K562 (cell line): ENCODE results near the gene BCAS1. TPM values are rescaled to one million over a fixed set of nuclear protein-coding genes. Genes with fewer than 3 reads are reported as not detected.

ENCODE experiments used
- ARHGAP35 ChIP-seq: fragments of 450-650 bp; IDR thresholded peaks from 2 replicates; pipeline ENCODE4 v1.6.1; 2018; ENCODE audit not compliant: partially characterized antibody
- ARID2 ChIP-seq: fragments of 450-650 bp; IDR thresholded peaks from 2 replicates; pipeline ENCODE4 v1.6.1; 2017; ENCODE audit warnings: antibody characterized with exemption, mild to moderate bottlenecking
- BHLHE40 ChIP-seq: IDR thresholded peaks from 2 replicates; pipeline ENCODE4 v1.6.1; 2011; ENCODE audit warnings: low read length, improper control_type of control experiment
- CBFA2T2 ChIP-seq: fragments of 450-650 bp; conservative IDR thresholded peaks from 2 replicates; pipeline ENCODE4 v1.6.1; 2017; ENCODE audit warnings: mild to moderate bottlenecking
- CEBPG ChIP-seq, 3 experiments: fragments of 200-800 bp in 1 of 3; sonication (Bioruptor generic) in 1 of 3; sonication (generic) in 1 of 3; formaldehyde crosslinking in 1 of 3; IDR thresholded peaks in 2 of 3; conservative IDR thresholded peaks in 1 of 3; 2 replicates each; pipeline versions ENCODE4 v1.6.1 to v1.8.0; 2016 to 2022; ENCODE audit warnings: missing compliant biosample characterization in 2 of 3, missing genetic modification characterization in 2 of 3, mild to moderate bottlenecking in 1 of 3, missing genetic modification reagents in 1 of 3
- CHD2 ChIP-seq: IDR thresholded peaks from 2 replicates; pipeline ENCODE4 v1.6.1; 2011; ENCODE audit warnings: low read depth, low read length
- CREBBP ChIP-seq: IDR thresholded peaks from one replicate; pipeline ENCODE4 v1.6.1; 2012; ENCODE audit warnings: low read depth, mild to moderate bottlenecking, control low read depth, inconsistent platforms, low read length
- E2F6 ChIP-seq, 2 experiments: IDR thresholded peaks; 2 replicates each; pipeline ENCODE4 v1.6.1; 2011; ENCODE audit warnings: borderline replicate concordance in 1 of 2, control low read depth in 1 of 2, low read depth in 1 of 2, low read length in 1 of 2, mild to moderate bottlenecking in 1 of 2, mixed read lengths in 1 of 2, moderate library complexity in 1 of 2; ENCODE audit not compliant: insufficient read depth in 1 of 2, insufficient read length in 1 of 2, poor library complexity in 1 of 2, severe bottlenecking in 1 of 2; ENCODE audit errors: extremely low read depth in 1 of 2
- GATAD2A ChIP-seq: fragments of 450-650 bp; IDR thresholded peaks from 2 replicates; pipeline ENCODE4 v1.6.1; 2017
- GATAD2B ChIP-seq: fragments of 450-650 bp; IDR thresholded peaks from 2 replicates; pipeline ENCODE4 v1.6.1; 2017; ENCODE audit warnings: mild to moderate bottlenecking, borderline replicate concordance
- HDAC6 ChIP-seq: IDR thresholded peaks from 2 replicates; pipeline ENCODE4 v1.6.1; 2012; ENCODE audit warnings: low read depth, mild to moderate bottlenecking, control low read depth, inconsistent platforms, low read length, moderate library complexity
- HNRNPUL1 ChIP-seq: fragments of 200-400 bp; formaldehyde crosslinking; IDR thresholded peaks from 2 replicates; pipeline ENCODE4 v1.6.1; 2017; ENCODE audit warnings: low read length
- KLF16 ChIP-seq: IDR thresholded peaks from 2 replicates; pipeline ENCODE4 v1.6.1; 2016; ENCODE audit warnings: antibody characterized with exemption
- NFYB ChIP-seq: IDR thresholded peaks from 2 replicates; pipeline ENCODE4 v1.6.1; 2011; ENCODE audit warnings: mild to moderate bottlenecking, moderate library complexity; ENCODE audit not compliant: insufficient read length; ENCODE audit errors: extremely low read depth
- SAFB ChIP-seq: fragments of 200-400 bp; formaldehyde crosslinking; IDR thresholded peaks from 2 replicates; pipeline ENCODE4 v1.6.1; 2017; ENCODE audit warnings: low read depth, low read length, borderline replicate concordance
- SFPQ ChIP-seq: fragments of 200-400 bp; formaldehyde crosslinking; IDR thresholded peaks from 2 replicates; pipeline ENCODE4 v1.6.1; 2017; ENCODE audit warnings: mild to moderate bottlenecking, low read depth, low read length, moderate library complexity
- SIX5 ChIP-seq, 2 experiments: IDR thresholded peaks; 2 replicates each; pipeline ENCODE4 v1.6.1; 2011; ENCODE audit warnings: low read length in 2 of 2, borderline replicate concordance in 1 of 2, low read depth in 1 of 2, mild to moderate bottlenecking in 1 of 2, moderate library complexity in 1 of 2; ENCODE audit not compliant: insufficient read depth in 1 of 2
- SMAD2 ChIP-seq: fragments of 150-350 bp; IDR thresholded peaks from 2 replicates; pipeline ENCODE4 v1.6.1; 2014; ENCODE audit warnings: low read depth, mild to moderate bottlenecking, low read length
- THAP7 ChIP-seq: fragments of 250-450 bp; sonication (Bioruptor Pico); IDR thresholded peaks from 2 replicates; pipeline ENCODE4 v1.5.0; 2021
- XRCC5 ChIP-seq: fragments of 200-400 bp; formaldehyde crosslinking; IDR thresholded peaks from 2 replicates; pipeline ENCODE4 v1.6.1; 2017; ENCODE audit warnings: low read depth, mild to moderate bottlenecking, low read length
- ZBTB34 ChIP-seq: fragments of 250-450 bp; sonication (Bioruptor Pico); IDR thresholded peaks from 2 replicates; pipeline ENCODE4 v1.8.0; 2021; ENCODE audit warnings: mild to moderate bottlenecking, moderate library complexity
- ZNF445 ChIP-seq: fragments of 250-450 bp; sonication (Bioruptor Pico); IDR thresholded peaks from 2 replicates; pipeline ENCODE4 v1.4.0; 2020; ENCODE audit warnings: low read depth, mild to moderate bottlenecking, moderate library complexity
- polyA plus RNA-seq, 8 experiments: library from polyadenylated mRNA; depleted of rRNA in 4 of 8; stranded (reverse) in 5 of 8; unstranded in 3 of 8; fragments of >200 nt; fragmentation: Nextera tagmentation in 2 of 8; fragmentation: Illumina TruSeq in 1 of 8; extraction: Ambion mirVana in 2 of 8; extraction: Trizol in 1 of 8; gene quantifications; 2 replicates each; pipeline versions ENCODE4 v1.2.1 to v1.2.3, GENCODE V29; 2011 to 2014; ENCODE audit warnings: inconsistent platforms in 1 of 8, missing spikeins in 1 of 8
- total RNA-seq, 7 experiments: library from RNA; depleted of rRNA in 6 of 7; stranded (reverse); fragments of >200 nt in 6 of 7; fragmentation: Illumina TruSeq in 2 of 7; extraction: Trizol in 2 of 7; gene quantifications; 2 replicates each; pipeline versions ENCODE4 v1.2.1 to v1.2.3, GENCODE V29; 2011 to 2021; ENCODE audit warnings: low replicate concordance in 1 of 7

Gene BCAS1
- total and polyA plus RNA-seq, 9 of the 15 experiments (the other 6 are each of a cell fraction or from before 2014, with no cell fraction given), result 0.18 to 2.3 (median 0.93) TPM

GRCh38 chr20:53939572-53940359 lies 130.6 kb downstream of the BCAS1 start (continued):
- TF ChIP-seq ARHGAP35 (no peak), SAFB (no peak), ZNF445 (no peak), HNRNPUL1 (no peak), E2F6 (IDR thresholded peaks at IDR 0.05; ENCODE audit: borderline replicate concordance in 1 of 2, extremely low read depth in 1 of 2, insufficient read depth in 1 of 2, insufficient read length in 1 of 2, low read depth in 1 of 2, low read length in 1 of 2, poor library complexity in 1 of 2, severe bottlenecking in 1 of 2) (no peak), CHD2 (no peak), SMAD2 (no peak), KLF16 (0 out of 2 replicates have a peak, but pooled peaks have one; percentile 34), ARID2 (peak; percentile 83), GATAD2B (no peak), HDAC6 (no peak), SFPQ (no peak), XRCC5 (peak; percentile 80; the same call in 1 of the 2 replicates), ZBTB34 (CRISPR knock-in tag) (no peak), THAP7 (CRISPR knock-in tag) (no peak), SIX5 (IDR thresholded peaks at IDR 0.05; ENCODE audit: borderline replicate concordance in 1 of 2, insufficient read depth in 1 of 2, low read depth in 1 of 2, low read length in 2 of 2) (no peak), CBFA2T2 (no peak), CEBPG (CRISPR knock-in tag; IDR thresholded peaks at IDR 0.05) (peak; percentile 86), CEBPG (tag; conservative IDR thresholded peaks at IDR 0.05 in 1 of 2, IDR thresholded peaks at IDR 0.05 in 1 of 2) (peak; percentile 91 to 94), NFYB (no peak), GATAD2A (no peak), CREBBP (no peak), BHLHE40 (no peak)
